GM12878 (cell line): ENCODE measurements around the gene FBXO5. TPM values are rescaled to one million over a fixed set of nuclear protein-coding genes. Genes with fewer than 3 reads are reported as not detected.

Experiments
- BCLAF1 ChIP-seq: fragments of 450-650 bp; IDR thresholded peaks from 2 replicates; pipeline ENCODE4 v1.6.1; 2017; ENCODE audit warnings: antibody characterized with exemption, mild to moderate bottlenecking, moderate library complexity
- CBFB ChIP-seq: IDR thresholded peaks from 2 replicates; pipeline ENCODE4 v1.6.1; 2016; ENCODE audit warnings: antibody characterized with exemption, low read depth
- CEBPZ ChIP-seq: fragments of 150-350 bp; IDR thresholded peaks from 2 replicates; pipeline ENCODE4 v1.6.1; 2016; ENCODE audit warnings: low read depth, low read length
- E2F4 ChIP-seq: IDR thresholded peaks from 2 replicates; pipeline ENCODE4 v1.6.1; 2012; ENCODE audit warnings: low read depth, low read length, improper control_type of control experiment
- E4F1 ChIP-seq: fragments of 450-650 bp; IDR thresholded peaks from 2 replicates; pipeline ENCODE4 v1.6.1; 2018; ENCODE audit warnings: borderline replicate concordance, mild to moderate bottlenecking; ENCODE audit not compliant: partially characterized antibody
- EGR1 ChIP-seq, 2 experiments: IDR thresholded peaks; 1 replicate in 1 of 2; 2 replicates in 1 of 2; pipeline ENCODE4 v1.6.1; 2011 to 2012; ENCODE audit warnings: low read depth in 2 of 2, low read length in 2 of 2, borderline replicate concordance in 1 of 2, mild to moderate bottlenecking in 1 of 2, moderate library complexity in 1 of 2
- JUNB ChIP-seq: IDR thresholded peaks from 2 replicates; pipeline ENCODE4 v1.6.1; 2016; ENCODE audit warnings: antibody characterized with exemption, mild to moderate bottlenecking
- MYB ChIP-seq: fragments of 150-350 bp; IDR thresholded peaks from 2 replicates; pipeline ENCODE4 v1.6.1; 2014; ENCODE audit warnings: mild to moderate bottlenecking, low read depth, low read length, borderline replicate concordance
- NKRF ChIP-seq: fragments of 450-650 bp; conservative IDR thresholded peaks from 2 replicates; pipeline ENCODE4 v1.6.1; 2017; ENCODE audit warnings: mild to moderate bottlenecking, moderate library complexity
- SMAD1 ChIP-seq: fragments of 450-650 bp; IDR thresholded peaks from 2 replicates; pipeline ENCODE4 v1.6.1; 2018; ENCODE audit warnings: mild to moderate bottlenecking, low read depth; ENCODE audit not compliant: partially characterized antibody
- SMARCA5 ChIP-seq: fragments of 450-650 bp; IDR thresholded peaks from 2 replicates; pipeline ENCODE4 v1.6.1; 2017; ENCODE audit warnings: mild to moderate bottlenecking
- SUPT20H ChIP-seq: IDR thresholded peaks from 2 replicates; pipeline ENCODE4 v1.6.1; 2011; ENCODE audit warnings: low read depth, mild to moderate bottlenecking, low read length, moderate library complexity, borderline replicate concordance; ENCODE audit not compliant: control insufficient read depth
- TBL1XR1 ChIP-seq: IDR thresholded peaks from 2 replicates; pipeline ENCODE4 v1.6.1; 2012; ENCODE audit warnings: low read depth, low read length, improper control_type of control experiment
- ZNF274 ChIP-seq: IDR thresholded peaks from one replicate; pipeline ENCODE4 v1.8.0; 2011; ENCODE audit not compliant: insufficient read length, insufficient read depth
- ZZZ3 ChIP-seq: IDR thresholded peaks from 2 replicates; pipeline ENCODE4 v1.6.1; 2011; ENCODE audit warnings: low read depth; ENCODE audit not compliant: control insufficient read depth, insufficient read length
- polyA plus RNA-seq, 11 experiments: library from polyadenylated mRNA; depleted of rRNA in 4 of 11; unstranded in 6 of 11; stranded (reverse) in 5 of 11; fragments of >200 nt; fragmentation: Nextera tagmentation in 4 of 11; fragmentation: Illumina TruSeq in 1 of 11; extraction: Ambion mirVana in 4 of 11; extraction: Trizol in 1 of 11; gene quantifications; 1 replicate in 1 of 11; 2 replicates in 10 of 11; pipeline versions ENCODE4 v1.2.1 to v1.2.3, GENCODE V29; 2011 to 2016; ENCODE audit warnings: inconsistent platforms in 2 of 11, missing spikeins in 2 of 11, low read depth in 1 of 11
- total RNA-seq, 4 experiments: library from RNA; depleted of rRNA in 3 of 4; stranded (reverse); fragments of >200 nt in 3 of 4; fragmentation: Illumina TruSeq in 1 of 4; extraction: Trizol in 1 of 4; gene quantifications; 2 replicates each; pipeline versions ENCODE4 v1.2.1 to v1.2.3, GENCODE V29; 2013 to 2021

Gene FBXO5
- total and polyA plus RNA-seq, 10 of the 15 experiments (the other 5 are each of a cell fraction or from before 2014, with no cell fraction given), result 13.6 to 62.2 (median 37.7) TPM

- no peak for TF ChIP-seq E4F1
- TF ChIP-seq TBL1XR1, result no peak
- TF ChIP-seq CEBPZ, result no peak
- peak; percentile 46; the same call in 1 of the 2 replicates for TF ChIP-seq SMARCA5
- no peak for TF ChIP-seq JUNB
- TF ChIP-seq NKRF, result peak; percentile 100
- TF ChIP-seq SMAD1, result no peak
- TF ChIP-seq BCLAF1, result no peak
- peak in 1 of 2 experiments; percentile 53; a peak in 1 of 3 replicates for TF ChIP-seq EGR1 (IDR thresholded peaks at IDR 0.05; ENCODE audit: borderline replicate concordance in 1 of 2, low read depth in 2 of 2, low read length in 2 of 2)
- TF ChIP-seq ZNF274, result no peak
- TF ChIP-seq MYB, result no peak
- TF ChIP-seq E2F4, result peak; percentile 93
- no peak for TF ChIP-seq CBFB
- TF ChIP-seq ZZZ3, result no peak
- no peak for TF ChIP-seq SUPT20H
These were observed at the start of gene FBXO5 (continued) for GRCh38 chr6:152982904-152983636.
